Right lobe of liver (tissue), 6 donors: ENCODE measurements around the gene MED19. TPM values are rescaled to one million over a fixed set of nuclear protein-coding genes. Genes with fewer than 3 reads are reported as not detected.

ENCODE experiments used
- ATAC-seq, 4 donors: fragments of 200-7000 bp; cut with Tn5 transposase; one replicate each; pipeline ENCODE4 v1.9.1; 2020; ENCODE audit warnings: mild to moderate bottlenecking in 4 of 4, moderate library complexity in 4 of 4
- DNase-seq, 3 donors: peaks; one replicate each; pipeline ENCODE4 v3.0.0-alpha.2; 2020
- H3K27ac ChIP-seq, 3 donors: fragments of 200-600 bp; one replicate each; pipeline ENCODE4 v1.8.0; 2022
- H3K27me3 ChIP-seq, 2 donors: fragments of 200-600 bp; one replicate each; pipeline ENCODE4 v1.8.0; 2022
- H3K36me3 ChIP-seq, 4 donors: fragments of 200-600 bp; sonication (generic) in 1 of 4; one replicate each; pipeline versions ENCODE4 v1.5.1 to v1.8.0; 2017 to 2022; ENCODE audit warnings: control low read depth in 1 of 4
- H3K4me1 ChIP-seq, 4 donors: fragments of 200-600 bp; sonication (generic) in 1 of 4; one replicate each; pipeline versions ENCODE4 v1.5.1 to v1.8.0; 2017 to 2022; ENCODE audit warnings: control low read depth in 1 of 4
- H3K4me3 ChIP-seq, 3 donors: fragments of 200-600 bp; one replicate each; pipeline ENCODE4 v1.8.0; 2022
- H3K9me3 ChIP-seq, 4 donors: fragments of 200-600 bp; sonication (generic) in 1 of 4; one replicate each; pipeline versions ENCODE4 v1.5.1 to v1.8.0; 2017 to 2022; ENCODE audit warnings: control low read depth in 1 of 4
- CTCF ChIP-seq, 4 donors: fragments of 200-600 bp in 3 of 4; fragments of 450-650 bp in 1 of 4; IDR thresholded peaks; one replicate each; pipeline versions ENCODE4 v1.5.1 to v1.8.0; 2016 to 2022; ENCODE audit warnings: antibody characterized with exemption in 4 of 4, mild to moderate bottlenecking in 2 of 4
- POLR2A ChIP-seq: fragments of 450-650 bp; IDR thresholded peaks from one replicate; pipeline ENCODE4 v1.6.1; 2017; ENCODE audit warnings: antibody characterized with exemption, mild to moderate bottlenecking
- WGBS: methylation state at CpG from one replicate; pipeline ENCODE4 v1.1.6; 2018; ENCODE audit warnings: low coverage, low lambda C conversion rate; ENCODE audit not compliant: insufficient coverage; ENCODE audit errors: missing lambda C conversion rate; 5-methylcytosine and 5-hydroxymethylcytosine counted together
- intact Hi-C, 2 donors: fragments of 100-400 bp; cut with DNase I; formaldehyde crosslinking; loops; one replicate each; pipeline versions ENCODE4 v1.11.2 to v1.14.1; 2022
- total RNA-seq, 6 experiments: library from RNA; depleted of rRNA in 2 of 6; stranded (reverse); fragments of >200 nt in 2 of 6; fragmentation: NEBNext Ultra II Directional in 3 of 6; extraction: Animal tissue kit (Norgen Biotek cat#: 25700) in 3 of 6; gene quantifications; one replicate each; pipeline versions ENCODE4 v1.1.0 to v1.2.4, GENCODE V29; 2016 to 2023
- donor health status: DM: no; HTN: yes; CAD: no.
- donor health status: DM: no; HTN: no; CAD: no.
- donor health status: DM: no; HTN: no; CAD: no.
- donor health status: DM: no; HTN: yes; CAD: no.
- donor health status: DM: no; HTN: yes; CAD: no.

MED19 gene
- total RNA-seq, 6 experiments from 2014 or later: 5.7 to 8.7 (median 6.3) TPM

- H3K4me3 ChIP-seq: no peak overlapping the region
- H3K4me1 ChIP-seq: peaks cover 0 to 30% (median 16%) of the 10 kb centered on the region in 4 donors
- intact Hi-C loops: no loop called here
- H3K36me3 ChIP-seq: peaks cover 0 to 44% (median 3%) of the 10 kb centered on the region in 4 donors
- no peaks in the 10 kb centered on the region for H3K27me3 ChIP-seq
- TF ChIP-seq POLR2A (no peak), CTCF (IDR thresholded peaks at IDR 0.05) (no peak)
- peak overlapping the region in 1 of 3 donors; percentile 8 for H3K27ac ChIP-seq
- no peak for DNase-seq
- H3K9me3 ChIP-seq: no peaks in the 10 kb centered on the region
- ATAC-seq: no peak
- WGBS: 69% methylated on average over 2 of the region's 2 CpGs
Observed at GRCh38 chr11:57680552-57680874, 31.5 kb downstream of the MED19 start.

GRCh38 chr11:57679396-57679795 lies 32.6 kb downstream of the MED19 start:
- Histone ChIP-seq H3K27ac (peak overlapping the region in 1 of 3 donors; percentile 47), H3K27me3 (no peaks in the 10 kb centered on the region), H3K4me1 (peaks cover 0 to 31% (median 17%) of the 10 kb centered on the region in 4 donors), H3K9me3 (no peaks in the 10 kb centered on the region), H3K4me3 (no peak overlapping the region), H3K36me3 (peaks cover 0 to 38% (median 0%) of the 10 kb centered on the region in 4 donors)
- TF ChIP-seq CTCF (IDR thresholded peaks at IDR 0.05) (no peak), POLR2A (no peak)
- no peak for DNase-seq
- ATAC-seq: peak; percentile 9 to 44 (median 36)
- 60% methylated on average over 2 of the region's 4 CpGs for WGBS
- intact Hi-C loops: no loop called here

- Histone ChIP-seq H3K4me3 (no peak overlapping the region), H3K36me3 (peaks cover 0 to 37% (median 12%) of the 10 kb centered on the region in 4 donors), H3K27ac (no peak overlapping the region), H3K27me3 (no peaks in the 10 kb centered on the region), H3K9me3 (no peaks in the 10 kb centered on the region), H3K4me1 (peaks cover 0 to 29% (median 16%) of the 10 kb centered on the region in 4 donors)
- WGBS: 70% methylated on average over 3 of the region's 3 CpGs
- ATAC-seq (no peak), DNase-seq (no peak)
- no peak for TF ChIP-seq POLR2A
- no peak for TF ChIP-seq CTCF (IDR thresholded peaks at IDR 0.05)
- intact Hi-C loops: no loop called here
Observed at GRCh38 chr11:57675176-57675941, 36.7 kb downstream of the MED19 start.

- no peak for DNase-seq
- no peak for TF ChIP-seq CTCF (IDR thresholded peaks at IDR 0.05)
- TF ChIP-seq POLR2A: no peak
- Histone ChIP-seq H3K4me1 (peaks cover 0 to 29% (median 9%) of the 10 kb centered on the region in 4 donors), H3K9me3 (no peaks in the 10 kb centered on the region), H3K4me3 (no peak overlapping the region), H3K36me3 (peaks cover 0 to 37% (median 12%) of the 10 kb centered on the region in 4 donors), H3K27me3 (no peaks in the 10 kb centered on the region), H3K27ac (no peak overlapping the region)
- intact Hi-C loops: no loop called here
- ATAC-seq: no peak
Observed at GRCh38 chr11:57674251-57674650, 37.8 kb downstream of the MED19 start.
